ENCODE measurements around the gene HLA-DPB1.

Gene HLA-DPB1

DNA sequence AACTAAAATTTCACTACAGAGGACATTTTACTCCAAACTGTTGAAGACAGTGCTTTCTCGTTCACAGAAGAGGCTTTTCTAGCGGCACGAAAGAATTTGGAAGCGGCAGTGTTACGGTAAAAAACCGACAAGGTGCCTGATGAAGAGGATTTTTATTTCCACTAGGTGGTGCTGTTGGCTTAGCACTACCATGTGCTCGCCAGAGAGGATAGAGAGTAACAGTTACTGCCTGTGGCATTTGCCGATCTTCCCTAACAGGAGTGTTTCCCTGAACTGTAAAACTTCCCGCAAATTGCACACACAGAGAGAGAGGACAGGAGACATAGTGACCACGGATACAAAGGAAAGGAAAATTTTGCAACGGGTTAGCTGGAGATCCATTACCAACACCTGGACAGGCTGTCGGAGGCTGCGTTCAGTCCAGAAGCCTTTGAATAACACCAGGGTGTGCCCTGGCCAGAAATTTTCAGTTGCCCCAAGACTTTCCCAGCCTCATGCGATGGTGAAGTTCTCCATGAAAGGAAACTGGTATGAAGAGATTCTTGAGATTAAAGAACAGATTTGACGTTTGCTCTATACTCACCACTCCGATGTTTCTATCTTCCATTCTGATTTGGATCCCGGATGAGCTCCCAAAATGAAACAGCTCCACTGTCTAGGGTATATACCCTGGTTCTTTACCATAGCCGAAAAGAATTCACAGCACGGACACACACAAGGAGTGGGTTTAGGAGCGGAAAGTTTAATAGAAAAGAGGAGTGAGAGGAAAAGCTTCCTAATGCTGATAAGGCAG, 48.1 kb downstream of the HLA-DPB1 start:
- Histone ChIP-seq H3K9ac (ENCODE audit: low read depth, low read length) (peak overlapping the region; percentile 46; the same call in 1 of the 2 replicates), H3K27ac (ENCODE audit: low read length) (no peak overlapping the region), H3K36me3 (ENCODE audit: insufficient read depth, low read depth, low read length) (peaks cover 40% of the 10 kb centered on the region; the same call in 1 of the 2 replicates), H3K27me3 (ENCODE audit: insufficient read depth, low read length) (no peaks in the 10 kb centered on the region), H3K9me3 (ENCODE audit: insufficient read depth, low read depth, low read length) (peaks cover 22% of the 10 kb centered on the region; the same call in 1 of the 2 replicates), H3K4me1 (ENCODE audit: insufficient read depth, low read length) (peaks cover 29% of the 10 kb centered on the region), H3K4me3 (ENCODE audit: low read length) (peak overlapping the region; percentile 63)

DNA sequence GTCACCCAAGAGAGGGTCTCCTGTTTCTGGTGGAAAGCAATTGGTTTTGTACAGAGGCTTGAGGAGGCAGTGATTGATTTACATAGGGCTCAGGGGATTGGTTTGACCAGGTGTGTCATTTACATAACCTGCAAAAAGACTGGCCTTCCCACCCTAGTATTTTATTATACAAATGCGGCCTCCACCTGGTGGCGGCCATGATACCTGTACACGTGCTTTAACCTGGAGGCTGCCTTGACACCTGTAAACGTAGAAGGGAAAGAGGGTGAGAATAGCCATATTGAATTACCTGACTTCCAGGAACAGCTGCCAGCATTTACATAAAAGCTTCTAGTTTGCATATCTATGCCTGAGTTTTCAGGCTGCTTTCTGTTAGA, 48.7 kb downstream of the HLA-DPB1 start:
- Histone ChIP-seq H3K9me3 (ENCODE audit: insufficient read depth, low read depth, low read length) (peaks cover 22% of the 10 kb centered on the region; the same call in 1 of the 2 replicates), H3K4me1 (ENCODE audit: insufficient read depth, low read length) (peaks cover 23% of the 10 kb centered on the region), H3K36me3 (ENCODE audit: insufficient read depth, low read depth, low read length) (peaks cover 43% of the 10 kb centered on the region; the same call in 1 of the 2 replicates), H3K9ac (ENCODE audit: low read depth, low read length) (peak overlapping the region; percentile 47; the same call in 1 of the 2 replicates), H3K4me3 (ENCODE audit: low read length) (peak overlapping the region; percentile 63), H3K27ac (ENCODE audit: low read length) (peak overlapping the region; percentile 60), H3K27me3 (ENCODE audit: insufficient read depth, low read length) (no peaks in the 10 kb centered on the region)

DNA sequence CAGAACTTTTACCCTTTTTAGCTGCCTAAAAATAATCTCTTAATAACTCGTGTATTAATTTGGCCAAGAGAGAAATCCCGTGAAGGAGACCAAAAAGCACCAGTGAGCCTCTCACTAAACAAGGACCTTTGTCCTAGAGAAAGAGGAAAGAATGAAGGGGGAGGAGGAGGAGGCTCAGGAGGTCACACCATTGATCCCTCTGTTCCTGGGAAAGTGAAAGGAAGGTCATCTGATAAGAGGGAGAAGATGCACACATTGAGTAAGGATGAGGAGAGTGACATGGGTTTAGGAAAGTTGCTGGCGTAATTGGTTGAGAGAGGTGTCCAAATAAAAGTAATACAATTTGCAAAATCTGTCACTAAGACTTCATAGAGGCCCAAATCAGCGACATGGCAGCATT, 49.2 kb downstream of the HLA-DPB1 start:
- Histone ChIP-seq H3K4me3 (ENCODE audit: low read length) (peak overlapping the region; percentile 46), H3K9me3 (ENCODE audit: insufficient read depth, low read depth, low read length) (peaks cover 22% of the 10 kb centered on the region; the same call in 1 of the 2 replicates), H3K36me3 (ENCODE audit: insufficient read depth, low read depth, low read length) (peaks cover 47% of the 10 kb centered on the region; the same call in 1 of the 2 replicates), H3K27me3 (ENCODE audit: insufficient read depth, low read length) (no peaks in the 10 kb centered on the region), H3K27ac (ENCODE audit: low read length) (peak overlapping the region; percentile 60), H3K4me1 (ENCODE audit: insufficient read depth, low read length) (peaks cover 20% of the 10 kb centered on the region), H3K9ac (ENCODE audit: low read depth, low read length) (peak overlapping the region; percentile 47; the same call in 1 of the 2 replicates)

DNA sequence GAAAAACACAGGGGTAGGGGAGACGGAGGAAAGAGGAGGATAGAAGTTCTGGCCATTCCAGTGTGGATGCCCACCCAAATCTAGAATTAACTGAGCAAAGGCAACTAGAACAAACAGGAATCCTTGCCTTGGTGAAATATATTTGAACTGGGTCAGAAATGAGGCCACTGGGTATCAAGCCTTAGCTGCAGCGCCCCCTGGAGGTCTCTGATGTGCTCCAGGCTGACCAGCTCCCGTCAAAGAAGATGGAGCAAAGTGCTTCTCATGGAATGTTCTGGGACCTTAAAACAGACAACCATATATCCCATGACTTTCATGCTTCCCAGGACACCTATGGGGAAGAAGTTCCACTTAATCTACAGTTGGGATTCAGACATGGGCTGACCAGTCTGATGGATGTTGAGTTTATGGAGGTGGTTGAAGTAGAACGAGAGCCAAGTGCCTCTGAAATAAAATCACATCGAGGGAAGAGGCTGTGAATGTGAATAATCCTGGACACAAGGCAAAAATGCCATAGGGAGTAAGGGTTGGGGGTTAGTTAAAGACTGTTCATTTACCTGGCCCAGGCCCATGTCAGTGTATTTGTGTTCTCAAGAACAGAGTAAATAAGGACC, 50.4 kb downstream of the HLA-DPB1 start:
- Histone ChIP-seq H3K9me3 (ENCODE audit: insufficient read depth, low read depth, low read length) (peaks cover 22% of the 10 kb centered on the region; the same call in 1 of the 2 replicates), H3K27ac (ENCODE audit: low read length) (no peak overlapping the region), H3K27me3 (ENCODE audit: insufficient read depth, low read length) (no peaks in the 10 kb centered on the region), H3K4me3 (ENCODE audit: low read length) (no peak overlapping the region), H3K4me1 (ENCODE audit: insufficient read depth, low read length) (peaks cover 12% of the 10 kb centered on the region), H3K9ac (ENCODE audit: low read depth, low read length) (no peak overlapping the region), H3K36me3 (ENCODE audit: insufficient read depth, low read depth, low read length) (peaks cover 60% of the 10 kb centered on the region)

DNA sequence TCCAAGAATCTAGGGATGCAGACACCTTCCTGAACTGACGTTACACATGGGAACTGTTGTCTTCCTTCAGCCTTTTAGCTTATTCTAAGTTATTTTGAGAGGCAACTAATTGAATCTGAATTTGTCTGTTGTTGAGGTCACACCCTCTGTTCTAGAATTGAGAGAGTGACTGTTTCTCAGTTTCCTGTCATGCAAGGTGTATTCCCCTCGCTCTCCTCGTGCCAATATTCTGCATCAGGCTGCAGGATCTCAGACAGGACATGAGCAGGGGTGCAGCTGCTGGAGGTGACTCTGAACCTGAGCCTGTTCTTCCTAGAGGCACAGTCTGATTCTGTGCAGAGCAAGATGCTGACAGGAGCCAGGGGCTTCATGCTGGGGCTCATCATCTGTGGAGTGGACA, 52.5 kb downstream of the HLA-DPB1 start:
- no peak overlapping the region for H3K27ac ChIP-seq (ENCODE audit: low read length)
- peaks cover 11% of the 10 kb centered on the region for H3K4me1 ChIP-seq (ENCODE audit: insufficient read depth, low read length)
- peaks cover 50% of the 10 kb centered on the region for H3K36me3 ChIP-seq (ENCODE audit: insufficient read depth, low read depth, low read length)
- H3K9ac ChIP-seq (ENCODE audit: low read depth, low read length): no peak overlapping the region
- no peak overlapping the region for H3K4me3 ChIP-seq (ENCODE audit: low read length)
- no peaks in the 10 kb centered on the region for H3K27me3 ChIP-seq (ENCODE audit: insufficient read depth, low read length)
- H3K9me3 ChIP-seq (ENCODE audit: insufficient read depth, low read depth, low read length): peaks cover 12% of the 10 kb centered on the region; the same call in 1 of the 2 replicates

DNA sequence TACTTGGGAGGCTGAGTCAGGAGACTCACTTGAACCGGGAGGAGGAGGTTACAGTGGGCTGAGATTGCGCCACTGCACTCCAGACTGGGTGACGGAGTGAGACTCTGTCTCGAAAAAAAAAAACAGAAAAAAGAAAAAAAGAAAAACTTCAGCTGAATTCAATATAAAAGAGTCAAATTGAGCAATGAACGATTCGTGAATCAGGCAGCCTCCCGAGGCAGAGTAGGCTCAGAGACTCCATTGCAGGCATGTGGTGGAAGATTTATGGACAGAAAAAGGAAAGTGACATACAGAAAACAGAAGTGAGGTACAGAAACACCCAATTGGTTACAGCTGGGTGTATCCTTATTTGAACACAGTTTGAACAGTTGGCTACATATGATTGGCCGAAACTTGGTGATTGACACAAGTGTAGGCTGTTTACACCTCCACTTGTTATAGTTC, 56.3 kb downstream of the HLA-DPB1 start:
- H3K4me1 ChIP-seq (ENCODE audit: insufficient read depth, low read length): no peaks in the 10 kb centered on the region
- no peak overlapping the region for H3K27ac ChIP-seq (ENCODE audit: low read length)
- no peak overlapping the region for H3K9ac ChIP-seq (ENCODE audit: low read depth, low read length)
- H3K4me3 ChIP-seq (ENCODE audit: low read length): no peak overlapping the region
- no peaks in the 10 kb centered on the region for H3K27me3 ChIP-seq (ENCODE audit: insufficient read depth, low read length)
- peaks cover 39% of the 10 kb centered on the region for H3K36me3 ChIP-seq (ENCODE audit: insufficient read depth, low read depth, low read length)
- H3K9me3 ChIP-seq (ENCODE audit: insufficient read depth, low read depth, low read length): no peaks in the 10 kb centered on the region

DNA sequence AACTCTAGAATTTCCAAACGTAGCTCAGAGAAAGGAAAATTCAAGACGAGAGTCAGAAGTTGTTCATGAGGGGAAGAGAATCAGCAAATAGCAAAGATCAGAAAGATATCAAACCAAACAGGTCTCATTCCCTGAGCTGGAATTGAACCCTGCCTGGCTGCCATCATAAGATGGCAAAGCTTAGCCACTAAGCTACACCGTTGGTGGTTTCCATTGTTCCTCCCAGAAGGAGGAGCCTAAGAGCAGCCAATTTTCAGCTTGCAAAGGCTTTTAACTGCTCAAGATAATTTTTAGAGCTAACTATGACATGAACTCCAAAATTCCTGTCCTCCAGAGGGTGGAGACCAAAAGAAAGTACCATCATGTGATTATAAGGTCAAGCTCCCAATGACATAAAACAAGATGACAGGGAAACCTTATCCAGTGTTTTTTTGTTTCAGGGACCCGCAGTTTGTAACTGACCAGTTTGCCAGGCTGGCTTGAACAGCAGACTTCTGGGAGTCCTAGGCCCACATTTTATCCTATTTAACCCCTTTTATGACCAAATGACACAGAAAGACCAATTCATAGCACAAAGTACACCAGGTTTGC, 60.6 kb downstream of the HLA-DPB1 start:
- H3K9ac ChIP-seq (ENCODE audit: low read depth, low read length): no peak overlapping the region
- no peaks in the 10 kb centered on the region for H3K9me3 ChIP-seq (ENCODE audit: insufficient read depth, low read depth, low read length)
- no peak overlapping the region for H3K27ac ChIP-seq (ENCODE audit: low read length)
- H3K4me1 ChIP-seq (ENCODE audit: insufficient read depth, low read length): no peaks in the 10 kb centered on the region
- no peaks in the 10 kb centered on the region for H3K27me3 ChIP-seq (ENCODE audit: insufficient read depth, low read length)
- H3K4me3 ChIP-seq (ENCODE audit: low read length): no peak overlapping the region
- H3K36me3 ChIP-seq (ENCODE audit: insufficient read depth, low read depth, low read length): no peaks in the 10 kb centered on the region; the same call in 1 of the 2 replicates
